ENCODE measurements around the gene PLEKHB2. TPM values are rescaled to one million over a fixed set of nuclear protein-coding genes. Genes with fewer than 3 reads are reported as not detected.
"Not testable (repeated sequence)": the region's sequence is repeated elsewhere in the genome, so short reads cannot be mapped to it uniquely, and the experiment has no call there.

Gene PLEKHB2
- polyA plus RNA-seq, 1 of the 3 experiments (the other 2 are of a cell fraction) = 105 TPM

GRCh38 chr2:131168538-131168937 is 63.4 kb downstream of the PLEKHB2 start:
- ChIA-PET CTCF (interaction anchor here (1.3 kb wide), 1 partner anchor 11 kb away, joined by 3 read pairs; no protein-coding TSS in a partner anchor), POLR2A (no interaction called here)
- H3K4me3 ChIP-seq (ENCODE audit: low read depth in 2 of 2, low read length in 1 of 2) = no peak overlapping the region
- 26% methylated on average over 5 of the region's 5 CpGs for WGBS (ENCODE audit: low lambda C conversion rate)
- H3K27ac ChIP-seq (ENCODE audit: low read depth in 2 of 2, low read length in 1 of 2) = no peak overlapping the region
- no peaks in the 10 kb centered on the region for H3F3A ChIP-seq (replicated peaks; ENCODE audit: insufficient read depth)
- H3K4me1 ChIP-seq (ENCODE audit: control insufficient read depth in 1 of 2, insufficient read depth in 2 of 2, low read depth in 1 of 2, low read length in 1 of 2) = no peaks in the 10 kb centered on the region
- no peak overlapping the region for H3K4me2 ChIP-seq
- no peaks in the 10 kb centered on the region for H4K20me1 ChIP-seq (ENCODE audit: insufficient read depth)
- H3K36me3 ChIP-seq (replicated peaks in 1 of 2; ENCODE audit: control insufficient read depth in 1 of 2, insufficient read depth in 2 of 2, low read length in 1 of 2) = no peaks in the 10 kb centered on the region
- no peak overlapping the region for H2AFZ ChIP-seq (ENCODE audit: low read depth)
- no peaks in the 10 kb centered on the region for H3K27me3 ChIP-seq (ENCODE audit: insufficient read depth)
- H3K9ac ChIP-seq = no peak overlapping the region
- no peaks in the 10 kb centered on the region for H3K79me2 ChIP-seq (ENCODE audit: insufficient read depth)
- no peaks in the 10 kb centered on the region for H3K9me2 ChIP-seq
- H3K9me3 ChIP-seq = no peaks in the 10 kb centered on the region
- no peak for DNase-seq
- TF ChIP-seq TAF1 (IDR thresholded peaks at IDR 0.05; ENCODE audit: borderline replicate concordance, low read depth, low read length) (no peak), EZH2phosphoT487 (IDR thresholded peaks at IDR 0.05; ENCODE audit: borderline replicate concordance, low read depth) (no peak), RCOR1 (IDR thresholded peaks at IDR 0.05; ENCODE audit: low read length) (no peak), NFIC (IDR thresholded peaks at IDR 0.05; ENCODE audit: borderline replicate concordance) (no peak), GATA2 (CRISPR knock-in tag; IDR thresholded peaks at IDR 0.05) (no peak), RFX5 (IDR thresholded peaks at IDR 0.05; ENCODE audit: low read length) (no peak), USF1 (IDR thresholded peaks at IDR 0.05; ENCODE audit: borderline replicate concordance, low read depth) (no peak), RAD21 (IDR thresholded peaks at IDR 0.05; ENCODE audit: low read length) (no peak), JUND (IDR thresholded peaks at IDR 0.05) (no peak), TEAD4 (IDR thresholded peaks at IDR 0.05; ENCODE audit: borderline replicate concordance, insufficient read depth) (no peak), FOXJ3 (CRISPR knock-in tag; IDR thresholded peaks at IDR 0.05) (no peak), SIN3A (IDR thresholded peaks at IDR 0.05; ENCODE audit: borderline replicate concordance, low read depth, low read length) (no peak), ELF1 (IDR thresholded peaks at IDR 0.05) (no peak), NRF1 (IDR thresholded peaks at IDR 0.05; ENCODE audit: low read depth, low read length) (no peak), USF2 (IDR thresholded peaks at IDR 0.05; ENCODE audit: borderline replicate concordance, low read depth, low read length) (no peak)
- TF ChIP-seq, protein P1, sequence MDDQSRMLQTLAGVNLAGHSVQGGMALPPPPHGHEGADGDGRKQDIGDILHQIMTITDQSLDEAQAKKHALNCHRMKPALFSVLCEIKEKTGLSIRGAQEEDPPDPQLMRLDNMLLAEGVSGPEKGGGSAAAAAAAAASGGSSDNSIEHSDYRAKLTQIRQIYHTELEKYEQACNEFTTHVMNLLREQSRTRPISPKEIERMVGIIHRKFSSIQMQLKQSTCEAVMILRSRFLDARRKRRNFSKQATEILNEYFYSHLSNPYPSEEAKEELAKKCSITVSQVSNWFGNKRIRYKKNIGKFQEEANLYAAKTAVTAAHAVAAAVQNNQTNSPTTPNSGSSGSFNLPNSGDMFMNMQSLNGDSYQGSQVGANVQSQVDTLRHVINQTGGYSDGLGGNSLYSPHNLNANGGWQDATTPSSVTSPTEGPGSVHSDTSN (IDR thresholded peaks at IDR 0.05) = no peak

DNA sequence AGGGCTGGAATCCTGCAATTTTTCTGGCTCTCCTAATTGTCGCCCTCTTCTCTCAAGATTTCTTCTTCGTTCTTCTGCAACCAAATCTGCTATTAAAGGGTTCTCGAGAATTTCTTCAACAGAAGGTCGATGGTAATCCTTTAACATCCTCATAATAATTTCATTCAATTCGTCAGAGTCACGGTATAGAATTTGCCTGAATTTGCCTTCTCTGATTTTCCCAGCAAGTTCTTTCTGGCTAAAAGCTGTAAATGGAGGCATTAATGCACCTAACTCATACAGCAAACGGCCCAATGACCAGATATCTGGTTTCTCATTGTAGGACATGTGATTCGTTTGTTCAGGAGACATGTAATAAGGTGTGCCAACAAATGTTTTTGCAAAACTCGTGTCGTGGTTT is 72.9 kb downstream of the PLEKHB2 start:
- H3K4me1 ChIP-seq (ENCODE audit: control insufficient read depth in 1 of 2, insufficient read depth in 2 of 2, low read depth in 1 of 2, low read length in 1 of 2); H3K4me2 ChIP-seq; H3F3A ChIP-seq (replicated peaks; ENCODE audit: insufficient read depth); H3K4me3 ChIP-seq (ENCODE audit: low read depth in 2 of 2, low read length in 1 of 2); H4K20me1 ChIP-seq (ENCODE audit: insufficient read depth); H3K9me2 ChIP-seq; H3K36me3 ChIP-seq (replicated peaks in 1 of 2; ENCODE audit: control insufficient read depth in 1 of 2, insufficient read depth in 2 of 2, low read length in 1 of 2); DNase-seq; H3K27me3 ChIP-seq (ENCODE audit: insufficient read depth); H2AFZ ChIP-seq (ENCODE audit: low read depth); H3K79me2 ChIP-seq (ENCODE audit: insufficient read depth); POLR2A ChIA-PET; H3K9ac ChIP-seq; H3K9me3 ChIP-seq; H3K27ac ChIP-seq (ENCODE audit: low read depth in 2 of 2, low read length in 1 of 2): not testable (repeated sequence)
- WGBS (ENCODE audit: low lambda C conversion rate) = 20% methylated on average over 10 of the region's 10 CpGs
- CTCF ChIA-PET = interaction anchor here (0.9 kb wide), 1 partner anchor 24 kb away, joined by 3 read pairs; no protein-coding TSS in a partner anchor

DNA sequence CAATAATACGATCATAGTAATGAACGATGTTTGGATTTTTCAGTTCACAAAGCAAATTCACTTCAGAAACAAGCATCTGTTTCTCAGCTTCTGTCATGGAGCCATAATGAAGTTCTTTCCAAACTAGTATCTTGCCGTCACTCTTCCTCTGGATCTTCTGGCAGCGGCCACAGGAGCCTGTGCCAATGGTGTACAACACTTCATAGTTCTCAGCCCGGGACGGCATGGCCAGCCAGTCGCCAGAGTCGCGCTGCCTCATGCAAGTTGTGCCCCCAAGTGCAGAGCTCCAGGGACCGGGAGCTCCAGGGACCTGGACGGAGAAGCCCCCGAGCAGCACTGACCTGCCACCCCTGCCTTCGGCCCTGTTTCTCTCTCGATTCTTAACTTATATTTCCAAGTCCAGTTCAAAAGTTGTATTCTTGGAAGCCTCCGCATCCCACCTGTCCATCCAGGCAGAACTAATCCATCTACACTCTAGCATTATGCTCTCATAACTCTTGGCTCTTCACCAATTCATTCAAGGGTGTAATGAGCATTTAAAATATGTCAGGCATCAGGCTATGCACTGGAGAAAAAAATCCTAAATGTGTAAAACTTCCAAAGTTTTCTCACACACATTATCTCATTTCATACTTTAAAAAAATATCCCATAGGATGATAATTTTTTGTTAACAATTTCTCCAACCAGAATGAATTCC is 73.7 kb downstream of the PLEKHB2 start:
- H3K4me2 ChIP-seq; H3K9me3 ChIP-seq; DNase-seq; H2AFZ ChIP-seq (ENCODE audit: low read depth); H3K4me1 ChIP-seq (ENCODE audit: control insufficient read depth in 1 of 2, insufficient read depth in 2 of 2, low read depth in 1 of 2, low read length in 1 of 2); H3K36me3 ChIP-seq (replicated peaks in 1 of 2; ENCODE audit: control insufficient read depth in 1 of 2, insufficient read depth in 2 of 2, low read length in 1 of 2); H3F3A ChIP-seq (replicated peaks; ENCODE audit: insufficient read depth); H3K79me2 ChIP-seq (ENCODE audit: insufficient read depth); H3K27me3 ChIP-seq (ENCODE audit: insufficient read depth); POLR2A ChIA-PET; H3K4me3 ChIP-seq (ENCODE audit: low read depth in 2 of 2, low read length in 1 of 2); H3K9me2 ChIP-seq; H3K9ac ChIP-seq; H3K27ac ChIP-seq (ENCODE audit: low read depth in 2 of 2, low read length in 1 of 2); H4K20me1 ChIP-seq (ENCODE audit: insufficient read depth): not testable (repeated sequence)
- CTCF ChIA-PET = interaction anchor here (0.9 kb wide), 1 partner anchor 25 kb away, joined by 3 read pairs; no protein-coding TSS in a partner anchor
- WGBS (ENCODE audit: low lambda C conversion rate) = 46% methylated on average over 15 of the region's 15 CpGs

GRCh38 chr2:131181451-131181850 is 76.3 kb downstream of the PLEKHB2 start:
- H3F3A ChIP-seq (replicated peaks; ENCODE audit: insufficient read depth); H3K4me1 ChIP-seq (ENCODE audit: control insufficient read depth in 1 of 2, insufficient read depth in 2 of 2, low read depth in 1 of 2, low read length in 1 of 2); H3K9me2 ChIP-seq; POLR2A ChIA-PET; H2AFZ ChIP-seq (ENCODE audit: low read depth); CTCF ChIA-PET; H3K4me3 ChIP-seq (ENCODE audit: low read depth in 2 of 2, low read length in 1 of 2); H3K4me2 ChIP-seq; H3K9ac ChIP-seq; H3K36me3 ChIP-seq (replicated peaks in 1 of 2; ENCODE audit: control insufficient read depth in 1 of 2, insufficient read depth in 2 of 2, low read length in 1 of 2); H3K9me3 ChIP-seq; H3K27me3 ChIP-seq (ENCODE audit: insufficient read depth); H3K79me2 ChIP-seq (ENCODE audit: insufficient read depth); H4K20me1 ChIP-seq (ENCODE audit: insufficient read depth); H3K27ac ChIP-seq (ENCODE audit: low read depth in 2 of 2, low read length in 1 of 2); DNase-seq: not testable (repeated sequence)
- 37% methylated on average over 4 of the region's 4 CpGs for WGBS (ENCODE audit: low lambda C conversion rate)
